Keratinocyte (primary cell): ENCODE measurements around the gene VSIG8.

Experiments used
- EZH2 ChIP-seq: IDR thresholded peaks from one replicate; pipeline ENCODE4 v1.6.1; 2012; ENCODE audit warnings: inconsistent platforms, mild to moderate bottlenecking, low read length, moderate library complexity
- TF ChIP-seq, protein P1 (sequence below), 3 experiments: IDR thresholded peaks in 1 of 3; conservative IDR thresholded peaks in 1 of 3; optimal IDR thresholded peaks in 1 of 3; 2 replicates in 2 of 3; 3 replicates in 1 of 3; pipeline versions ENCODE3 to v1.5.1; 2011; ENCODE audit warnings: low read length in 3 of 3, mild to moderate bottlenecking in 3 of 3, moderate library complexity in 2 of 3, control low read depth in 1 of 3, inconsistent platforms in 1 of 3; ENCODE audit not compliant: insufficient read depth in 2 of 3; ENCODE audit errors: extremely low read depth in 1 of 3

DNA sequence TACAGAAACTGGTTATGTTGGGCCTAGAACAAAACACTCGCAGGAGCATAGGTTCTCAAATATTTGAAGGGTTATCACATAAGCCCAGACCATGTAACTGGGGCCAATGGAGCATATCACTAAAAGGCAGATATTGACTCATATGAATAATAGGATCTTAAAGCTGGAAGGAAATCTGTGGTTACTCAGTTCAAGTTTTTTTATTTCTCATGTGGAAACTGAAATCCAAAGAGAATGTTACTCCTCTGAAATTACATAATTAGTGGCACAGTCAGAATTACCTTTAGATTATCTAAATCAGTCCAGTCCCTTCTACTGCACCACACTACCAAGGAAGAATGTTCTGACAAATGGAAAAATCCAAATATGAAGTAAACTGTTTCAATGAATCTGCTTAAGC lies 23.7 kb downstream of the VSIG8 start:
- TF ChIP-seq, protein P1, sequence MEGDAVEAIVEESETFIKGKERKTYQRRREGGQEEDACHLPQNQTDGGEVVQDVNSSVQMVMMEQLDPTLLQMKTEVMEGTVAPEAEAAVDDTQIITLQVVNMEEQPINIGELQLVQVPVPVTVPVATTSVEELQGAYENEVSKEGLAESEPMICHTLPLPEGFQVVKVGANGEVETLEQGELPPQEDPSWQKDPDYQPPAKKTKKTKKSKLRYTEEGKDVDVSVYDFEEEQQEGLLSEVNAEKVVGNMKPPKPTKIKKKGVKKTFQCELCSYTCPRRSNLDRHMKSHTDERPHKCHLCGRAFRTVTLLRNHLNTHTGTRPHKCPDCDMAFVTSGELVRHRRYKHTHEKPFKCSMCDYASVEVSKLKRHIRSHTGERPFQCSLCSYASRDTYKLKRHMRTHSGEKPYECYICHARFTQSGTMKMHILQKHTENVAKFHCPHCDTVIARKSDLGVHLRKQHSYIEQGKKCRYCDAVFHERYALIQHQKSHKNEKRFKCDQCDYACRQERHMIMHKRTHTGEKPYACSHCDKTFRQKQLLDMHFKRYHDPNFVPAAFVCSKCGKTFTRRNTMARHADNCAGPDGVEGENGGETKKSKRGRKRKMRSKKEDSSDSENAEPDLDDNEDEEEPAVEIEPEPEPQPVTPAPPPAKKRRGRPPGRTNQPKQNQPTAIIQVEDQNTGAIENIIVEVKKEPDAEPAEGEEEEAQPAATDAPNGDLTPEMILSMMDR (optimal IDR thresholded peaks at IDR 0.05 in 1 of 3, IDR thresholded peaks at IDR 0.05 in 1 of 3, conservative IDR thresholded peaks at IDR 0.05 in 1 of 3; ENCODE audit: extremely low read depth in 1 of 3, insufficient read depth in 2 of 3, low read length in 3 of 3), result no peak
- no peak for TF ChIP-seq EZH2
